ENCODE results near the gene IL23R.

IL23R gene

DNA sequence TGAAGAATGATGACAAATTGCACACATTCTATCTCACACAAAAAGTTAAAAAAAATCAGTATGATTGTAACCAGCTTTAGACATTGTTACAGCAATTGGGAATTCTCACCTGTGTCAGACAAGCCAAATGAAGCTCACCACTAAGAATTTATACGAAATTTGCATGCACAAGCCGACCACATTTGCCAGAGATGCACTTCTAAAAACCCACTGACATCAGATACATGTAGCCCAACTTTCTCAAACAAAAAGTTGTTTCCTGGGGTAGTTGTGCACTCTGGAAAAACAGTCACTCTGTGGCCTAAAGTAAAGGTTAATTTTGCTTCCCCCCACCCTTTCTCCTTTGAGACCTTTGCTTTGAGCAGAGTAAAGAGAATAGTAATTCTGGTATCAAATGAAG is 73.5 kb downstream of the IL23R start:
- in situ Hi-C loops (cut with MboI; ENCODE audit: low sequenced_read_pairs, unreplicated experiment), result loop anchor here (10.0 kb wide), 2 partner anchors 105 to 255 kb away; no protein-coding TSS in a partner anchor
- DNase-seq (ENCODE audit: low spot score), result no peak
- TF ChIP-seq, protein P1, sequence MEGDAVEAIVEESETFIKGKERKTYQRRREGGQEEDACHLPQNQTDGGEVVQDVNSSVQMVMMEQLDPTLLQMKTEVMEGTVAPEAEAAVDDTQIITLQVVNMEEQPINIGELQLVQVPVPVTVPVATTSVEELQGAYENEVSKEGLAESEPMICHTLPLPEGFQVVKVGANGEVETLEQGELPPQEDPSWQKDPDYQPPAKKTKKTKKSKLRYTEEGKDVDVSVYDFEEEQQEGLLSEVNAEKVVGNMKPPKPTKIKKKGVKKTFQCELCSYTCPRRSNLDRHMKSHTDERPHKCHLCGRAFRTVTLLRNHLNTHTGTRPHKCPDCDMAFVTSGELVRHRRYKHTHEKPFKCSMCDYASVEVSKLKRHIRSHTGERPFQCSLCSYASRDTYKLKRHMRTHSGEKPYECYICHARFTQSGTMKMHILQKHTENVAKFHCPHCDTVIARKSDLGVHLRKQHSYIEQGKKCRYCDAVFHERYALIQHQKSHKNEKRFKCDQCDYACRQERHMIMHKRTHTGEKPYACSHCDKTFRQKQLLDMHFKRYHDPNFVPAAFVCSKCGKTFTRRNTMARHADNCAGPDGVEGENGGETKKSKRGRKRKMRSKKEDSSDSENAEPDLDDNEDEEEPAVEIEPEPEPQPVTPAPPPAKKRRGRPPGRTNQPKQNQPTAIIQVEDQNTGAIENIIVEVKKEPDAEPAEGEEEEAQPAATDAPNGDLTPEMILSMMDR (IDR thresholded peaks at IDR 0.05; ENCODE audit: borderline replicate concordance, control extremely low read depth, extremely low read depth, insufficient read depth, missing control alignments), result no peak

DNA sequence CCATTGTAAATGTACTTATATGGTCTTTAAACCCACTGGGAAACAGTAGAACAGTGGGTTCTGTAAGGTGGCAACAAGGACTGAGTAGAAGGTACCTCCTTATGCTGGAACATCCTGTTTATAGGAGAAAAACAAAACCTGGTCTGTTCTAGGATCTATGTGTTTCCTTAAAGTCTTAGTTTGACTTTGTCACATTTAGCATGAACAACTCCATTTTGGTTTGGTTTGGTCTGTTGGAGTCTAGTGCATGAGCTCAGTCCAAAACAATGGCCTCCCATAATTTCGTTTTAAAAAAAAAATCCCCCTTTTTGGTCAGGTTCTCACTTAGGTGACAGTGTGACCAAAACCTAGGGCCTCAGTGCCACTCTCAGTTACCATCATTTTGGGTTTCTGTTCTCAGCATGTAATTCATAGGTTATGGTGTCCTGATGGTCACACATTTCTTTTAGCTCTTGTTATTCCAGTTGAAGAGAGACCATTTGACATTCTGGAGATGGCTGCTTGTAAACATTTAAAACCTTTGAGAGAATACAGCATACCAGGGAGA is 75.0 kb downstream of the IL23R start:
- in situ Hi-C loops (cut with MboI; ENCODE audit: low sequenced_read_pairs, unreplicated experiment), result no loop called here
- TF ChIP-seq, protein P1 (IDR thresholded peaks at IDR 0.05; ENCODE audit: borderline replicate concordance, control extremely low read depth, extremely low read depth, insufficient read depth, missing control alignments), result no peak
- no peak for DNase-seq (ENCODE audit: low spot score)

DNA sequence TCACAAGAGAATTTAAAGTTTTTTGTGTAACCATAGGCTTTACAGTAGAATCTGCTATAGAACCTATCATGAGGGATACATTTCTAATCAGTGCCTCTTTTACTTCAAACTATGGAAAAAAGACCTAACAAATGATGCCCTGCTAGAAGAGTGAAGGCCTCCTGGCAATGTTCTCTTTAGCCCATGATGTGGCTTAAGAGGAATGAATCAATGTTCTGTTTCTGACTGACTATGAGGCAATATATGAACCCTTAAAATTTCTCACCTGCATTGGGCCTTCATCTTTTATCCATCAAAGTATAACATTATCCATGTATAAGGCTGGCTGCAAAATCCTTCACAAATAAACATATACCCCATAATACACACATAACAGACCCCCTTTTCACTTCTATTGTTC is 75.8 kb downstream of the IL23R start:
- in situ Hi-C loops (cut with MboI; ENCODE audit: low sequenced_read_pairs, unreplicated experiment), result no loop called here
- DNase-seq (ENCODE audit: low spot score), result no peak
- TF ChIP-seq, protein P1 (IDR thresholded peaks at IDR 0.05; ENCODE audit: borderline replicate concordance, control extremely low read depth, extremely low read depth, insufficient read depth, missing control alignments), result no peak

DNA sequence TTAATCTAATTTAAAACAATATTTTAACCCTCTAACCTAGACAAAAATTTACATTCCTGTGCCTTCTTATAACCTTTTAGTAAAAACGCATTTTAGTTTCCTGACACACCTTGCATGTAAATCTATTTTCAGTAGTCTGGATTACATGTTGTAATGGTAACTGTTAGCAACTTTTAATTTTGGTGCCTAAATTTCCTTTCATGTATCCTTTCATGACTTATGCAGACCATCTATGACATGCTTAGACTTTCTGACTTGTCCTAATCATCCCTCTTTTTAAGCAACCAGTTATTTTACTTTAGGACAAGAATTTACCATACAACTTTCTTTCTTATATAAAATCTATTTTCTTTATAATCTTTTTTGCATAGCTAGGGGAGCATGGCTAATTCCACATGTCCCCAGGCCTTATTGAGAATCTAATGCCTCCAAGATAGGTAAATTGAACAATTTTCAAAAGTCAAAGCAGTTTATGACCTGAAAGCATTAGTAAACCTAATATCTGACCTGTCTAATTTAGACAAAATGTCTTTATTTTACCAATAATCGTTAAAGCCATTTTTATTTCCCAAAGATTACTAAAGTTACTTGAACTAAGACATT is 83.9 kb downstream of the IL23R start:
- DNase-seq (ENCODE audit: low spot score), result no peak
- TF ChIP-seq, protein P1 (IDR thresholded peaks at IDR 0.05; ENCODE audit: borderline replicate concordance, control extremely low read depth, extremely low read depth, insufficient read depth, missing control alignments), result no peak
- in situ Hi-C loops (cut with MboI; ENCODE audit: low sequenced_read_pairs, unreplicated experiment), result no loop called here

DNA sequence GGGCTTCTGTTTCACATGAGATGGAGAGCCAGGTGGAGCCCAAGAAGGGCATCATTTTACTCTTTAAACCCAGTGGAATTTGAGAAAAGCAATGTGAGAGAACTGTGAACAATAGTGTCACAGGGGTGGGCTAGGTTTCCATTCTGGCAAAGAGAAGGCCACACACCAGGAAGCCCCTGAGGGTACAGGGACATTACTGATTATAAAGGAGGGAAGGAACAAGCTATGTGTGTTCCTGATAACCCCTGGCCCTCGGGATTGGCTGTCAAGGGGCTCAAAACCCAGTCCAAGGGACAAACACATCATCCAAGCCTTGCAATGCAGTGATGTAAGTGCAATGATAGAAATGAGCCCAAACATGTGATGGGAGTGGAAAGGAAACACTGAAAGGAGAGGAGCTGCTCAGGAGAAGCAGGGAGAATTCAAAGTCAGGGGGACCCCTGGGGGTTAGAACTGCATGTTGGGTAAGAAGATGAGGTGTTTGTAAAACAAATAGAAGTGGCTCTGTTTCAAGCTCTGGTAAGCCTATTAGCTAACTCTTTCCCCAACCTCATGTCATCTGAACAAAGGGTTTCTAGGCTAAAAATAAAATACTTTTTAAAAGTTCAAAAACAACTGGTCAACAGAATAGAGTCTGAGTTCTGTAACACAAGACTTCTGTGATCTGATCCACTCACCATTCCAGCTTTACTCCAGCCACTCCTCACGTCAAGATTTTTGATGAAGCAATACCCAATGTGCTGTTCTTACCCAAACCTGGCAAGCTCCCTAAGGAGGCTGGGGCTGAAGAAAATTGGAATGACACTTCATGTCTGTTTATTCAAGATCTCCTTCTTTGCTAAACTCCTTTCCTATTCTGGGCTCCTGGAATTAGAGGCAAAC is 90.3 kb downstream of the IL23R start:
- TF ChIP-seq, protein P1 (IDR thresholded peaks at IDR 0.05; ENCODE audit: borderline replicate concordance, control extremely low read depth, extremely low read depth, insufficient read depth, missing control alignments), result no peak
- DNase-seq (ENCODE audit: low spot score), result no peak
- in situ Hi-C loops (cut with MboI; ENCODE audit: low sequenced_read_pairs, unreplicated experiment), result no loop called here

DNA sequence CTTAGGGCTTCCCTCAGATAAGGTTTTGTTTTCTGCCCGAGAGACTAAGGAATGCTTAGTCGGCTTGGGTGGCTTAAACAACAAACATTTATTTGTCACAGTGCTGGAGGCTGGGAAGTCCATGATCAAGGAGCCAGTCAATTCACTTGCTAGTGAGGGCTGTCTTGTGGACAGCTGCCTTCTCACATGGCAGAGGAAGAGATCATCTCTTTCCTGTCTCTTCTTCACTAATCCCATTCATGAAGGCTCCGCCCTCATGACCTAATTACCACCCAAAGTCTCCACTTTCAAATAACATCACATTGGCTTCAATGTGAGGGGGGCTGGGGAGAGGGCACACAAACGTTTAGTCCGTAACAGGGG is 90.9 kb downstream of the IL23R start:
- no peak for DNase-seq (ENCODE audit: low spot score)
- in situ Hi-C loops (cut with MboI; ENCODE audit: low sequenced_read_pairs, unreplicated experiment), result no loop called here
- TF ChIP-seq, protein P1 (IDR thresholded peaks at IDR 0.05; ENCODE audit: borderline replicate concordance, control extremely low read depth, extremely low read depth, insufficient read depth, missing control alignments), result no peak

Data from GM13976 (cell line).